H1 (cell line): ENCODE measurements around the gene NUDT4B. TPM values are rescaled to one million over a fixed set of nuclear protein-coding genes. Genes with fewer than 3 reads are reported as not detected.
"Not testable (repeated sequence)": the region's sequence is repeated elsewhere in the genome, so short reads cannot be mapped to it uniquely, and the experiment has no call there.

Experiments used
- CTCF ChIA-PET: fragments of 300-600 bp; sonication (Branson Sonifier 250); formaldehyde crosslinking; loops from one replicate; lab custom pipeline; 2021; ENCODE audit not compliant: partially characterized antibody; lab: Charles Lee
- POLR2A ChIA-PET: fragments of 300-600 bp; sonication (Branson Sonifier 250); formaldehyde crosslinking; loops from one replicate; lab custom pipeline; 2021; ENCODE audit warnings: inconsistent platforms; ENCODE audit not compliant: partially characterized antibody; lab: Charles Lee
- DNase-seq, 2 experiments: peaks; one replicate each; pipeline versions ENCODE4 v3.0.0 to v3.0.0-alpha.2; 2010 to 2022; ENCODE audit warnings: low spot score in 2 of 2, low read depth in 1 of 2, mixed read lengths in 1 of 2
- FAIRE-seq: peaks from 2 replicates; lab custom pipeline; 2011; peaks lifted over from hg19 to GRCh38; lab: Jason Lieb, UNC
- H2AFZ ChIP-seq: 2 replicates; pipeline ENCODE4 v1.8.1; 2012; ENCODE audit warnings: low read length, inconsistent platforms
- H2AK5ac ChIP-seq: 2 replicates; pipeline ENCODE4 v1.6.1; 2013; ENCODE audit warnings: low read depth, low read length
- H2BK120ac ChIP-seq: replicated peaks from 2 replicates; pipeline ENCODE3; 2013; ENCODE audit warnings: low read depth, low read length, inconsistent platforms
- H2BK12ac ChIP-seq: 2 replicates; pipeline ENCODE4 v1.6.1; 2013; ENCODE audit warnings: low read depth, low read length
- H2BK15ac ChIP-seq: 2 replicates; pipeline ENCODE4 v1.6.1; 2013; ENCODE audit warnings: low read length
- H2BK20ac ChIP-seq: 2 replicates; pipeline ENCODE4 v1.6.1; 2013; ENCODE audit warnings: low read length
- H2BK5ac ChIP-seq: 2 replicates; pipeline ENCODE4 v1.6.1; 2013; ENCODE audit warnings: low read depth, low read length
- H3K14ac ChIP-seq: 2 replicates; pipeline ENCODE4 v1.6.1; 2013; ENCODE audit warnings: inconsistent platforms; ENCODE audit not compliant: insufficient read length
- H3K18ac ChIP-seq: 2 replicates; pipeline ENCODE4 v1.6.1; 2013; ENCODE audit warnings: low read length; ENCODE audit errors: extremely low read depth
- H3K23ac ChIP-seq: 2 replicates; pipeline ENCODE4 v1.6.1; 2013; ENCODE audit warnings: inconsistent platforms; ENCODE audit not compliant: insufficient read length
- H3K23me2 ChIP-seq: 2 replicates; pipeline ENCODE4 v1.6.1; 2013; ENCODE audit warnings: low read depth, low read length
- H3K27ac ChIP-seq: 2 replicates; pipeline ENCODE4 v1.6.1; 2011; ENCODE audit warnings: low read depth, low read length, inconsistent platforms
- H3K27me3 ChIP-seq, 4 experiments: replicated peaks in 1 of 4; 1 replicate in 1 of 4; 2 replicates in 3 of 4; pipeline versions ENCODE4 v1.6.1 to v1.8.1; 2011 to 2013; ENCODE audit warnings: low read length in 3 of 4, mild to moderate bottlenecking in 3 of 4, inconsistent platforms in 2 of 4, mixed read lengths in 2 of 4, moderate library complexity in 1 of 4; ENCODE audit not compliant: control insufficient read depth in 3 of 4, insufficient read depth in 3 of 4; ENCODE audit errors: extremely low read depth in 1 of 4
- H3K36me3 ChIP-seq, 4 experiments: 2 replicates each; pipeline versions ENCODE4 v1.6.1 to v1.8.1; 2011 to 2013; ENCODE audit warnings: mild to moderate bottlenecking in 4 of 4, low read length in 3 of 4, moderate library complexity in 2 of 4, control low read depth in 1 of 4, inconsistent platforms in 1 of 4; ENCODE audit not compliant: insufficient read depth in 4 of 4, control insufficient read depth in 2 of 4
- H3K4ac ChIP-seq: replicated peaks from 2 replicates; pipeline ENCODE3; 2013; ENCODE audit warnings: low read length, low read depth, mixed read lengths, inconsistent platforms; ENCODE audit not compliant: insufficient read length
- H3K4me1 ChIP-seq, 4 experiments: replicated peaks in 1 of 4; 1 replicate in 1 of 4; 2 replicates in 3 of 4; pipeline versions ENCODE4 v1.6.1 to v1.8.1; 2011 to 2013; ENCODE audit warnings: low read length in 3 of 4, inconsistent platforms in 2 of 4, mixed read lengths in 1 of 4; ENCODE audit not compliant: insufficient read depth in 4 of 4, control insufficient read depth in 3 of 4
- H3K4me2 ChIP-seq, 2 experiments: 2 replicates each; pipeline versions ENCODE4 v1.6.1 to v1.8.1; 2011 to 2013; ENCODE audit warnings: low read depth in 2 of 2, low read length in 2 of 2, control low read depth in 1 of 2, inconsistent platforms in 1 of 2, mild to moderate bottlenecking in 1 of 2; ENCODE audit not compliant: insufficient read depth in 1 of 2
- H3K4me3 ChIP-seq, 4 experiments: fragments of 200-600, 300-600 bp in 1 of 4; sonication (generic), shearing (Covaris generic), sonication (Bioruptor Twin) in 1 of 4; 2 replicates each; pipeline versions ENCODE4 v1.5.1 to v1.8.1; 2011 to 2016; ENCODE audit warnings: low read length in 4 of 4, low read depth in 3 of 4, control low read depth in 2 of 4, inconsistent platforms in 2 of 4, mild to moderate bottlenecking in 2 of 4, mixed read lengths in 1 of 4, moderate library complexity in 1 of 4; ENCODE audit not compliant: insufficient read depth in 2 of 4; ENCODE audit errors: extremely low read depth in 1 of 4
- H3K56ac ChIP-seq: replicated peaks from 2 replicates; pipeline ENCODE3; 2013; ENCODE audit warnings: low read depth, mild to moderate bottlenecking, mixed read lengths, low read length, inconsistent platforms; ENCODE audit not compliant: insufficient read length
- H3K79me1 ChIP-seq: 2 replicates; pipeline ENCODE4 v1.6.1; 2013; ENCODE audit warnings: low read depth, low read length, control low read depth
- H3K79me2 ChIP-seq, 2 experiments: 2 replicates each; pipeline versions ENCODE4 v1.6.1 to v1.8.1; 2012 to 2013; ENCODE audit warnings: low read length in 2 of 2, mild to moderate bottlenecking in 2 of 2, inconsistent platforms in 1 of 2; ENCODE audit not compliant: insufficient read depth in 2 of 2, control insufficient read depth in 1 of 2
- H3K9ac ChIP-seq, 4 experiments: replicated peaks in 1 of 4; 1 replicate in 1 of 4; 2 replicates in 3 of 4; pipeline versions ENCODE4 v1.6.1 to v1.8.1; 2011 to 2013; ENCODE audit warnings: low read depth in 3 of 4, low read length in 3 of 4, control low read depth in 2 of 4, mild to moderate bottlenecking in 2 of 4, moderate library complexity in 2 of 4, inconsistent platforms in 1 of 4; ENCODE audit errors: extremely low read depth in 1 of 4
- H3K9me3 ChIP-seq, 2 experiments: 2 replicates each; pipeline versions ENCODE4 v1.6.1 to v1.8.1; 2012 to 2013; ENCODE audit warnings: mild to moderate bottlenecking in 2 of 2, moderate library complexity in 2 of 2, control low read depth in 1 of 2, inconsistent platforms in 1 of 2, low read depth in 1 of 2, low read length in 1 of 2, mixed read lengths in 1 of 2; ENCODE audit not compliant: insufficient read depth in 2 of 2
- H4K20me1 ChIP-seq, 2 experiments: replicated peaks in 1 of 2; 2 replicates each; pipeline versions ENCODE3 to v1.8.1; 2011 to 2013; ENCODE audit warnings: inconsistent platforms in 2 of 2, low read length in 2 of 2, mild to moderate bottlenecking in 1 of 2; ENCODE audit not compliant: insufficient read depth in 2 of 2, control insufficient read depth in 1 of 2
- H4K5ac ChIP-seq: 2 replicates; pipeline ENCODE4 v1.6.1; 2013; ENCODE audit warnings: low read length, low read depth, mixed read lengths, inconsistent platforms; ENCODE audit not compliant: insufficient read length
- H4K8ac ChIP-seq: 2 replicates; pipeline ENCODE4 v1.8.0; 2013; ENCODE audit warnings: mild to moderate bottlenecking, moderate library complexity, low read length, inconsistent platforms; ENCODE audit not compliant: insufficient read depth; ENCODE audit errors: extremely low read depth
- H4K91ac ChIP-seq: replicated peaks from 2 replicates; pipeline ENCODE3; 2013; ENCODE audit warnings: low read length, mixed read lengths, inconsistent platforms; ENCODE audit not compliant: insufficient read length
- WGBS, 2 experiments: shearing (Covaris generic) in 1 of 2; methylation state at CpG; one replicate each; pipeline versions ENCODE4 v1.1.6 to v1.1.7; 2013 to 2015; ENCODE audit warnings: low lambda C conversion rate in 2 of 2, mixed read lengths in 2 of 2, inconsistent platforms in 1 of 2, low coverage in 1 of 2, missing lambda C conversion rate in 1 of 2; ENCODE audit not compliant: insufficient replicate concordance in 2 of 2, insufficient coverage in 1 of 2, insufficient read length in 1 of 2; ENCODE audit errors: extremely low coverage in 1 of 2, missing lambda C conversion rate in 1 of 2; 5-methylcytosine and 5-hydroxymethylcytosine counted together
- polyA plus RNA-seq, 7 experiments: library from polyadenylated mRNA; depleted of rRNA in 3 of 7; stranded (reverse) in 5 of 7; unstranded in 2 of 7; fragments of >200 nt in 5 of 7; fragments of 200-250 nt in 2 of 7; gene quantifications; 1 replicate in 5 of 7; 2 replicates in 1 of 7; 4 replicates in 1 of 7; pipeline versions ENCODE4 v1.2.1 to v1.2.3, GENCODE V29; 2011 to 2013; ENCODE audit warnings: missing spikeins in 2 of 7, mixed read lengths in 2 of 7
- total RNA-seq: library from RNA; stranded (reverse); fragmentation: NEBNext Ultra II Directional; extraction: Animal tissue kit (Norgen Biotek cat#: 25700); gene quantifications from 2 replicates; pipeline ENCODE4 v1.2.1, GENCODE V29; 2021

Gene NUDT4B
- total and polyA plus RNA-seq, 2 of the 8 experiments (the other 6 are each of a cell fraction or from before 2014, with no cell fraction given), result 11.0 TPM; not detected in 1

GRCh38 chr1:148720918-148721317 lies 27.7 kb upstream of the NUDT4B start:
- POLR2A ChIA-PET, H4K20me1 ChIP-seq, H4K8ac ChIP-seq, H3K4me2 ChIP-seq, FAIRE-seq, H3K36me3 ChIP-seq, DNase-seq, H3K4me1 ChIP-seq, H3K4ac ChIP-seq, CTCF ChIA-PET, H3K56ac ChIP-seq, H3K79me1 ChIP-seq, H3K23ac ChIP-seq, H2BK120ac ChIP-seq, H3K18ac ChIP-seq, H2AFZ ChIP-seq, H3K79me2 ChIP-seq, H2AK5ac ChIP-seq, H3K23me2 ChIP-seq, H3K9me3 ChIP-seq, H2BK20ac ChIP-seq, H3K27ac ChIP-seq, H2BK15ac ChIP-seq, H4K5ac ChIP-seq, H3K27me3 ChIP-seq, H3K14ac ChIP-seq, H3K9ac ChIP-seq, H2BK5ac ChIP-seq, H2BK12ac ChIP-seq, H3K4me3 ChIP-seq, H4K91ac ChIP-seq: not testable (repeated sequence)
- WGBS, 2 experiments, result no CpG with 5 or more reads among the region's 9 CpGs

- H3K23ac ChIP-seq, CTCF ChIA-PET, H3K9me3 ChIP-seq, H2AK5ac ChIP-seq, H3K23me2 ChIP-seq, H3K79me1 ChIP-seq, H3K9ac ChIP-seq, H3K18ac ChIP-seq, H2BK5ac ChIP-seq, H3K4me1 ChIP-seq, H2BK20ac ChIP-seq, H3K27me3 ChIP-seq, H2AFZ ChIP-seq, H3K56ac ChIP-seq, H3K4me2 ChIP-seq, H3K4ac ChIP-seq, H2BK12ac ChIP-seq, H4K5ac ChIP-seq, H3K36me3 ChIP-seq, H3K4me3 ChIP-seq, H3K14ac ChIP-seq, H3K27ac ChIP-seq, H4K20me1 ChIP-seq, H4K8ac ChIP-seq, FAIRE-seq, H4K91ac ChIP-seq, H3K79me2 ChIP-seq, POLR2A ChIA-PET, DNase-seq, H2BK15ac ChIP-seq, H2BK120ac ChIP-seq: not testable (repeated sequence)
- WGBS, 2 experiments, result no CpG with 5 or more reads among the region's 2 CpGs
Measured at GRCh38 chr1:148722758-148723157, 25.8 kb upstream of the NUDT4B start.
